Mesothelial cell of epicardium (in vitro differentiated cells): Measurements from ENCODE around the gene PARP4. TPM values are rescaled to one million over a fixed set of nuclear protein-coding genes. Genes with fewer than 3 reads are reported as not detected.
"Not testable (repeated sequence)": the region's sequence is repeated elsewhere in the genome, so short reads cannot be mapped to it uniquely, and the experiment has no call there.

Experiments
- DNase-seq, 2 experiments: peaks; one replicate each; pipeline ENCODE4 v3.0.0; 2021; ENCODE audit warnings: low spot score in 2 of 2; ENCODE audit not compliant: unreplicated experiment in 2 of 2
- H3K27ac Mint-ChIP-seq: 2 replicates; pipeline ENCODE4 v1.8.0; 2021; ENCODE audit warnings: mixed read lengths
- H3K27me3 Mint-ChIP-seq: 2 replicates; pipeline ENCODE4 v1.8.0; 2021; ENCODE audit warnings: low read depth, mixed read lengths
- H3K36me3 Mint-ChIP-seq: 2 replicates; pipeline ENCODE4 v1.8.0; 2021; ENCODE audit warnings: mixed read lengths
- H3K4me1 Mint-ChIP-seq: 2 replicates; pipeline ENCODE4 v1.8.0; 2021; ENCODE audit warnings: mixed read lengths
- H3K4me3 Mint-ChIP-seq: 2 replicates; pipeline ENCODE4 v1.8.0; 2021; ENCODE audit warnings: mild to moderate bottlenecking, moderate library complexity, mixed read lengths
- H3K9me3 Mint-ChIP-seq: 2 replicates; pipeline ENCODE4 v1.8.0; 2021; ENCODE audit warnings: mixed read lengths
- CTCF ChIP-seq: fragments of 200-600 bp; sonication (generic); IDR thresholded peaks from one replicate; pipeline ENCODE4 v1.5.0; 2021; ENCODE audit warnings: antibody characterized with exemption; ENCODE audit not compliant: unreplicated experiment
- total RNA-seq: library from RNA; stranded (reverse); gene quantifications from 3 replicates; pipeline ENCODE4 v1.2.1, GENCODE V29; 2021

PARP4 gene
- total RNA-seq, 1 donor from 2014 or later = 44.2 TPM

GRCh38 chr13:24500977-24501376 is 11.6 kb downstream of the PARP4 start:
- Mint-ChIP-seq H3K27ac (peak overlapping the region; percentile 59), H3K27me3 (no peaks in the 10 kb centered on the region), H3K36me3 (peaks cover 14% of the 10 kb centered on the region), H3K4me1 (peaks cover 27% of the 10 kb centered on the region), H3K9me3 (no peaks in the 10 kb centered on the region), H3K4me3 (no peak overlapping the region)
- no peak for TF ChIP-seq CTCF
- no peak for DNase-seq

- Mint-ChIP-seq H3K4me1 (peaks cover 28% of the 10 kb centered on the region), H3K9me3 (no peaks in the 10 kb centered on the region), H3K27ac (no peak overlapping the region), H3K27me3 (no peaks in the 10 kb centered on the region), H3K36me3 (peaks cover 34% of the 10 kb centered on the region), H3K4me3 (no peak overlapping the region)
- no peak for TF ChIP-seq CTCF
- DNase-seq = no peak
Observed at GRCh38 chr13:24497742-24498141, 14.8 kb downstream of the PARP4 start.

- H3K4me1 Mint-ChIP-seq = peaks cover 19% of the 10 kb centered on the region
- not testable (repeated sequence) for H3K9me3 Mint-ChIP-seq, H3K4me3 Mint-ChIP-seq, DNase-seq, H3K27me3 Mint-ChIP-seq, H3K27ac Mint-ChIP-seq
- H3K36me3 Mint-ChIP-seq = peaks cover 43% of the 10 kb centered on the region
Observed at GRCh38 chr13:24496295-24496694, 16.3 kb downstream of the PARP4 start.

- DNase-seq = no peak
- no peak for TF ChIP-seq CTCF
- Mint-ChIP-seq H3K9me3 (no peaks in the 10 kb centered on the region), H3K4me3 (peak overlapping the region; percentile 20), H3K36me3 (peaks cover 45% of the 10 kb centered on the region), H3K27me3 (no peaks in the 10 kb centered on the region), H3K27ac (peak overlapping the region; percentile 85), H3K4me1 (peaks cover 12% of the 10 kb centered on the region)
Observed at GRCh38 chr13:24495151-24495729, 17.3 kb downstream of the PARP4 start.

- DNase-seq = no peak
- no peaks in the 10 kb centered on the region for H3K27me3 Mint-ChIP-seq
- no peaks in the 10 kb centered on the region for H3K9me3 Mint-ChIP-seq
- H3K36me3 Mint-ChIP-seq = peaks cover 57% of the 10 kb centered on the region
- no peak for TF ChIP-seq CTCF
- H3K4me1 Mint-ChIP-seq = peaks cover 16% of the 10 kb centered on the region
- no peak overlapping the region for H3K27ac Mint-ChIP-seq
- H3K4me3 Mint-ChIP-seq = no peak overlapping the region
Observed at GRCh38 chr13:24493356-24493755, 19.2 kb downstream of the PARP4 start.

- Mint-ChIP-seq H3K27ac (no peak overlapping the region), H3K4me3 (no peak overlapping the region), H3K9me3 (no peaks in the 10 kb centered on the region), H3K36me3 (peaks cover 51% of the 10 kb centered on the region), H3K4me1 (peaks cover 16% of the 10 kb centered on the region), H3K27me3 (no peaks in the 10 kb centered on the region)
- no peak for TF ChIP-seq CTCF
- DNase-seq = no peak
Observed at GRCh38 chr13:24491845-24492244, 20.7 kb downstream of the PARP4 start.
